Esophagus squamous epithelium (tissue), 4 donors: ENCODE measurements around the gene MPST.

Source experiments
- CTCF ChIP-seq, 6 experiments: fragments of 450-650 bp in 4 of 6; fragments of 200-600 bp in 2 of 6; sonication (generic) in 2 of 6; IDR thresholded peaks; one replicate each; pipeline ENCODE4 v1.5.1; 2016 to 2019; ENCODE audit warnings: antibody characterized with exemption in 6 of 6, mild to moderate bottlenecking in 4 of 6, moderate library complexity in 4 of 6
- POLR2A ChIP-seq, 4 donors: fragments of 450-650 bp; IDR thresholded peaks; one replicate each; pipeline ENCODE4 v1.6.1; 2017; ENCODE audit warnings: antibody characterized with exemption in 4 of 4, mild to moderate bottlenecking in 4 of 4, moderate library complexity in 3 of 4

- TF ChIP-seq POLR2A (IDR thresholded peaks at IDR 0.05) (no peak), CTCF (IDR thresholded peaks at IDR 0.05) (no peak)
Observed at GRCh38 chr22:37022483-37023337, 3.2 kb downstream of the MPST start.
